Fibroblast of lung (primary cell): Measurements from ENCODE around the gene ARPC2. TPM values are rescaled to one million over a fixed set of nuclear protein-coding genes. Genes with fewer than 3 reads are reported as not detected.

ENCODE experiments used
- DNase-seq, 2 donors: peaks; one replicate each; pipeline versions ENCODE4 v3.0.0 to v3.0.0-alpha.2; 2010; ENCODE audit warnings: low read depth in 2 of 2
- H2AFZ ChIP-seq: 2 replicates; pipeline ENCODE4 v1.5.1; 2012; ENCODE audit warnings: low read length, control low read depth, inconsistent platforms
- H3K27ac ChIP-seq: 2 replicates; pipeline ENCODE4 v1.5.1; 2011; ENCODE audit warnings: low read length, control low read depth; ENCODE audit not compliant: insufficient read depth
- H3K27me3 ChIP-seq: 2 replicates; pipeline ENCODE4 v1.5.1; 2011; ENCODE audit warnings: mild to moderate bottlenecking, low read length; ENCODE audit not compliant: control insufficient read depth, insufficient read depth
- H3K36me3 ChIP-seq: 2 replicates; pipeline ENCODE4 v1.5.1; 2011; ENCODE audit warnings: low read length; ENCODE audit not compliant: control insufficient read depth, insufficient read depth
- H3K4me1 ChIP-seq: 2 replicates; pipeline ENCODE4 v1.5.1; 2011; ENCODE audit warnings: low read length; ENCODE audit not compliant: control insufficient read depth, insufficient read depth; ENCODE audit errors: extremely low read depth
- H3K4me2 ChIP-seq: 2 replicates; pipeline ENCODE4 v1.5.1; 2011; ENCODE audit warnings: low read length, control low read depth; ENCODE audit not compliant: insufficient read depth; ENCODE audit errors: extremely low read depth
- H3K4me3 ChIP-seq, 4 experiments: fragments of 200-600 bp in 1 of 4; sonication (generic) in 1 of 4; replicated peaks in 1 of 4; 2 replicates each; pipeline ENCODE4 v1.5.1; 2011 to 2016; ENCODE audit warnings: low read length in 4 of 4, low read depth in 3 of 4, mild to moderate bottlenecking in 3 of 4, control low read depth in 2 of 4, inconsistent platforms in 1 of 4, mixed read lengths in 1 of 4; ENCODE audit not compliant: insufficient read depth in 1 of 4; ENCODE audit errors: control extremely low read depth in 1 of 4
- H3K79me2 ChIP-seq: 2 replicates; pipeline ENCODE4 v1.5.1; 2012; ENCODE audit warnings: mild to moderate bottlenecking, low read length, inconsistent platforms; ENCODE audit not compliant: control insufficient read depth, insufficient read depth
- H3K9ac ChIP-seq: 2 replicates; pipeline ENCODE4 v1.5.1; 2011; ENCODE audit warnings: mild to moderate bottlenecking, low read length, control low read depth; ENCODE audit not compliant: insufficient read depth
- H3K9me3 ChIP-seq: 2 replicates; pipeline ENCODE4 v1.5.1; 2012; ENCODE audit warnings: low read depth, low read length; ENCODE audit not compliant: control insufficient read depth, insufficient read depth
- H4K20me1 ChIP-seq: 2 replicates; pipeline ENCODE4 v1.5.1; 2011; ENCODE audit warnings: low read length; ENCODE audit not compliant: control insufficient read depth, insufficient read depth; ENCODE audit errors: extremely low read depth
- CTCF ChIP-seq, 2 donors: IDR thresholded peaks in 1 of 2; conservative IDR thresholded peaks in 1 of 2; 1 replicate in 1 of 2; 2 replicates in 1 of 2; pipeline ENCODE4 v1.5.1; 2011 to 2012; ENCODE audit warnings: low read length in 2 of 2, control low read depth in 1 of 2, inconsistent platforms in 1 of 2, low read depth in 1 of 2, mild to moderate bottlenecking in 1 of 2
- EZH2 ChIP-seq: IDR thresholded peaks from 2 replicates; pipeline ENCODE4 v1.5.1; 2012; ENCODE audit warnings: low read length, control low read depth, mild to moderate bottlenecking; ENCODE audit errors: missing control alignments
- polyA plus RNA-seq, 2 donors: library from polyadenylated mRNA; depleted of rRNA in 1 of 2; stranded (reverse) in 1 of 2; unstranded in 1 of 2; fragments of >200 nt; gene quantifications; 2 replicates each; pipeline ENCODE4 v1.2.1, GENCODE V29; 2011 to 2012; ENCODE audit warnings: missing spikeins in 1 of 2
- total RNA-seq: library from RNA; depleted of rRNA; stranded (reverse); fragments of >200 nt; gene quantifications from 2 replicates; pipeline ENCODE4 v1.2.1, GENCODE V29; 2014

The ARPC2 gene
- total and polyA plus RNA-seq, 2 donors (not counting 1 experiment from before 2014, with no cell fraction given) = 199 to 893 TPM

GRCh38 chr2:218244665-218245064 lies 27.7 kb downstream of the ARPC2 start:
- Histone ChIP-seq H3K27ac (no peak overlapping the region), H3K4me3 (no peak overlapping the region), H3K27me3 (no peaks in the 10 kb centered on the region), H3K4me1 (no peaks in the 10 kb centered on the region), H2AFZ (no peak overlapping the region), H3K4me2 (no peak overlapping the region), H3K9ac (no peak overlapping the region), H3K79me2 (peaks cover 7% of the 10 kb centered on the region), H3K36me3 (peaks cover 27% of the 10 kb centered on the region), H3K9me3 (no peaks in the 10 kb centered on the region), H4K20me1 (no peaks in the 10 kb centered on the region)
- DNase-seq = no peak
- TF ChIP-seq CTCF (conservative IDR thresholded peaks at IDR 0.05 in 1 of 2, IDR thresholded peaks at IDR 0.05 in 1 of 2; ENCODE audit: low read depth in 1 of 2, low read length in 2 of 2) = no peak
- no peak for TF ChIP-seq EZH2

GRCh38 chr2:218245214-218245613 lies 28.2 kb downstream of the ARPC2 start:
- H3K4me1 ChIP-seq = no peaks in the 10 kb centered on the region
- peaks cover 8% of the 10 kb centered on the region for H3K79me2 ChIP-seq
- H3K4me3 ChIP-seq = no peak overlapping the region
- H3K27ac ChIP-seq = no peak overlapping the region
- no peak for TF ChIP-seq CTCF (conservative IDR thresholded peaks at IDR 0.05 in 1 of 2, IDR thresholded peaks at IDR 0.05 in 1 of 2; ENCODE audit: low read depth in 1 of 2, low read length in 2 of 2)
- no peak for TF ChIP-seq EZH2
- H3K27me3 ChIP-seq = no peaks in the 10 kb centered on the region
- H3K9ac ChIP-seq = no peak overlapping the region
- no peaks in the 10 kb centered on the region for H4K20me1 ChIP-seq
- H3K9me3 ChIP-seq = no peaks in the 10 kb centered on the region
- peaks cover 30% of the 10 kb centered on the region for H3K36me3 ChIP-seq
- no peak overlapping the region for H3K4me2 ChIP-seq
- peak in 1 of 2 donors; percentile 23 for DNase-seq
- no peak overlapping the region for H2AFZ ChIP-seq

- Histone ChIP-seq H3K4me3 (no peak overlapping the region), H3K4me2 (no peak overlapping the region), H3K79me2 (peaks cover 6% of the 10 kb centered on the region), H3K27me3 (no peaks in the 10 kb centered on the region), H2AFZ (no peak overlapping the region), H3K4me1 (no peaks in the 10 kb centered on the region), H3K9ac (no peak overlapping the region), H4K20me1 (no peaks in the 10 kb centered on the region), H3K36me3 (peaks cover 32% of the 10 kb centered on the region), H3K27ac (no peak overlapping the region), H3K9me3 (no peaks in the 10 kb centered on the region)
- TF ChIP-seq EZH2 (no peak), CTCF (conservative IDR thresholded peaks at IDR 0.05 in 1 of 2, IDR thresholded peaks at IDR 0.05 in 1 of 2; ENCODE audit: low read depth in 1 of 2, low read length in 2 of 2) (no peak)
- no peak for DNase-seq
Measured at GRCh38 chr2:218249691-218250090, 32.7 kb downstream of the ARPC2 start.
